HepG2 (cell line): ENCODE measurements around the gene PIK3CA. TPM values are rescaled to one million over a fixed set of nuclear protein-coding genes. Genes with fewer than 3 reads are reported as not detected.

Experiments used
- ELF1 ChIP-seq: sonication (generic); formaldehyde crosslinking; IDR thresholded peaks from 2 replicates; pipeline ENCODE4 v1.4.0; 2020; ENCODE audit warnings: missing genetic modification reagents
- HNRNPUL1 ChIP-seq: fragments of 200-400 bp; formaldehyde crosslinking; IDR thresholded peaks from 2 replicates; pipeline ENCODE4 v1.6.1; 2017; ENCODE audit warnings: low read depth, mild to moderate bottlenecking, low read length, moderate library complexity
- HOXA5 ChIP-seq: sonication (generic); formaldehyde crosslinking; IDR thresholded peaks from 2 replicates; pipeline ENCODE4 v1.4.0; 2020; ENCODE audit warnings: missing genetic modification reagents
- IKZF1 ChIP-seq: fragments of 450-650 bp; IDR thresholded peaks from 2 replicates; pipeline ENCODE4 v1.7.1; 2016
- JUNB ChIP-seq: sonication (generic); formaldehyde crosslinking; IDR thresholded peaks from 2 replicates; pipeline ENCODE4 v1.8.0; 2022; ENCODE audit warnings: missing genetic modification reagents, mild to moderate bottlenecking, borderline replicate concordance
- KDM2A ChIP-seq: sonication (generic); formaldehyde crosslinking; IDR thresholded peaks from 2 replicates; pipeline ENCODE4 v1.4.0; 2020; ENCODE audit warnings: low read depth, missing genetic modification reagents, borderline replicate concordance
- KDM6A ChIP-seq: IDR thresholded peaks from 2 replicates; pipeline ENCODE4 v1.6.1; 2016; ENCODE audit warnings: low read depth
- MXD4 ChIP-seq: IDR thresholded peaks from 2 replicates; pipeline ENCODE4 v1.6.1; 2016; ENCODE audit warnings: mild to moderate bottlenecking, missing biosample characterization, missing genetic modification reagents
- PAX8 ChIP-seq: sonication (generic); formaldehyde crosslinking; IDR thresholded peaks from 2 replicates; pipeline ENCODE4 v1.8.0; 2022; ENCODE audit warnings: mild to moderate bottlenecking, missing genetic modification reagents, borderline replicate concordance
- POLR2G ChIP-seq: fragments of 200-400 bp; formaldehyde crosslinking; IDR thresholded peaks from 2 replicates; pipeline ENCODE4 v1.6.1; 2018; ENCODE audit warnings: mild to moderate bottlenecking, low read depth, low read length, moderate library complexity
- RFXAP ChIP-seq: sonication (generic); formaldehyde crosslinking; IDR thresholded peaks from 2 replicates; pipeline ENCODE4 v1.4.0; 2020; ENCODE audit warnings: missing genetic modification reagents, borderline replicate concordance
- SOX5 ChIP-seq: IDR thresholded peaks from 2 replicates; pipeline ENCODE4 v1.6.1; 2016; ENCODE audit warnings: borderline replicate concordance
- TARDBP ChIP-seq: sonication (generic); formaldehyde crosslinking; IDR thresholded peaks from 2 replicates; pipeline ENCODE4 v1.8.0; 2022; ENCODE audit warnings: mild to moderate bottlenecking, missing genetic modification reagents
- TCF12 ChIP-seq, 2 experiments: fragments of 450-650 bp in 1 of 2; sonication (generic) in 1 of 2; formaldehyde crosslinking in 1 of 2; IDR thresholded peaks; 2 replicates each; pipeline versions ENCODE4 v1.6.1 to v1.8.0; 2017 to 2022; ENCODE audit warnings: antibody characterized with exemption in 1 of 2, mild to moderate bottlenecking in 1 of 2, missing genetic modification reagents in 1 of 2, moderate library complexity in 1 of 2
- YEATS4 ChIP-seq: sonication (generic); formaldehyde crosslinking; IDR thresholded peaks from 2 replicates; pipeline ENCODE4 v1.4.0; 2020; ENCODE audit warnings: missing genetic modification reagents, borderline replicate concordance
- YY1 ChIP-seq: IDR thresholded peaks from 2 replicates; pipeline ENCODE4 v1.6.1; 2011; ENCODE audit warnings: low read length, low read depth, moderate library complexity, mild to moderate bottlenecking; ENCODE audit not compliant: insufficient read depth, insufficient replicate concordance
- ZBTB3 ChIP-seq: sonication (generic); formaldehyde crosslinking; IDR thresholded peaks from 2 replicates; pipeline ENCODE4 v1.4.0; 2020; ENCODE audit warnings: low read depth, mild to moderate bottlenecking, moderate library complexity, missing genetic modification reagents, borderline replicate concordance
- ZNF574 ChIP-seq: sonication (generic); formaldehyde crosslinking; IDR thresholded peaks from 2 replicates; pipeline ENCODE4 v1.4.0; 2020; ENCODE audit warnings: missing genetic modification reagents
- ZNF614 ChIP-seq: IDR thresholded peaks from 2 replicates; pipeline ENCODE4 v1.6.1; 2018; ENCODE audit warnings: missing biosample characterization, missing genetic modification reagents, inconsistent platforms, borderline replicate concordance
- ZNF839 ChIP-seq: sonication (generic); formaldehyde crosslinking; IDR thresholded peaks from 2 replicates; pipeline ENCODE4 v1.4.0; 2020; ENCODE audit warnings: missing genetic modification reagents, mild to moderate bottlenecking, borderline replicate concordance
- polyA plus RNA-seq, 8 experiments: library from polyadenylated mRNA; depleted of rRNA in 3 of 8; stranded (reverse) in 7 of 8; unstranded in 1 of 8; fragments of >200 nt; fragmentation: Illumina TruSeq in 4 of 8; extraction: Trizol in 4 of 8; gene quantifications; 2 replicates each; pipeline versions ENCODE4 v1.2.1 to v1.2.3, GENCODE V29; 2011 to 2016; ENCODE audit warnings: low read depth in 4 of 8, missing spikeins in 1 of 8, mixed read lengths in 1 of 8; ENCODE audit not compliant: insufficient read depth in 1 of 8
- total RNA-seq, 5 experiments: library from RNA; depleted of rRNA; stranded (reverse); fragments of >200 nt; fragmentation: Illumina TruSeq; extraction: Trizol; gene quantifications; 2 replicates each; pipeline ENCODE4 v1.2.3, GENCODE V29; 2016; ENCODE audit warnings: low read depth in 1 of 5
- TF ChIP-seq, protein P1 (sequence below): sonication (generic); formaldehyde crosslinking; IDR thresholded peaks from 2 replicates; pipeline ENCODE4 v1.5.0; 2020; ENCODE audit warnings: mild to moderate bottlenecking, missing genetic modification reagents
- TF ChIP-seq, protein P2 (sequence below): IDR thresholded peaks from 2 replicates; pipeline ENCODE4 v1.6.1; 2016
- TF ChIP-seq, protein P3 (sequence below): sonication (generic); formaldehyde crosslinking; IDR thresholded peaks from 2 replicates; pipeline ENCODE4 v1.8.0; 2022; ENCODE audit warnings: low read depth, missing genetic modification reagents

Gene PIK3CA
- total and polyA plus RNA-seq, 2 of the 13 experiments (the other 11 are each of a cell fraction or from before 2014, with no cell fraction given) = 5.7 to 11.4 TPM

GRCh38 chr3:179147873-179148615 lies at the start of gene PIK3CA (continued):
- peak; percentile 50; the same call in 1 of the 2 replicates for TF ChIP-seq YEATS4
- TF ChIP-seq SOX5 (CRISPR knock-in tag) = peak; percentile 8; the same call in 1 of the 2 replicates
- 0 out of 2 replicates have a peak, but pooled peaks have one; percentile 27 for TF ChIP-seq RFXAP
- TF ChIP-seq POLR2G = peak; percentile 51
- TF ChIP-seq JUNB (CRISPR knock-in tag) = no peak
- TF ChIP-seq HOXA5 (CRISPR knock-in tag) = 0 out of 2 replicates have a peak, but pooled peaks have one; percentile 54
- TF ChIP-seq ZNF574 (CRISPR knock-in tag) = 0 out of 2 replicates have a peak, but pooled peaks have one; percentile 45
- TF ChIP-seq ZNF839 (CRISPR knock-in tag) = no peak
- TF ChIP-seq, protein P1, sequence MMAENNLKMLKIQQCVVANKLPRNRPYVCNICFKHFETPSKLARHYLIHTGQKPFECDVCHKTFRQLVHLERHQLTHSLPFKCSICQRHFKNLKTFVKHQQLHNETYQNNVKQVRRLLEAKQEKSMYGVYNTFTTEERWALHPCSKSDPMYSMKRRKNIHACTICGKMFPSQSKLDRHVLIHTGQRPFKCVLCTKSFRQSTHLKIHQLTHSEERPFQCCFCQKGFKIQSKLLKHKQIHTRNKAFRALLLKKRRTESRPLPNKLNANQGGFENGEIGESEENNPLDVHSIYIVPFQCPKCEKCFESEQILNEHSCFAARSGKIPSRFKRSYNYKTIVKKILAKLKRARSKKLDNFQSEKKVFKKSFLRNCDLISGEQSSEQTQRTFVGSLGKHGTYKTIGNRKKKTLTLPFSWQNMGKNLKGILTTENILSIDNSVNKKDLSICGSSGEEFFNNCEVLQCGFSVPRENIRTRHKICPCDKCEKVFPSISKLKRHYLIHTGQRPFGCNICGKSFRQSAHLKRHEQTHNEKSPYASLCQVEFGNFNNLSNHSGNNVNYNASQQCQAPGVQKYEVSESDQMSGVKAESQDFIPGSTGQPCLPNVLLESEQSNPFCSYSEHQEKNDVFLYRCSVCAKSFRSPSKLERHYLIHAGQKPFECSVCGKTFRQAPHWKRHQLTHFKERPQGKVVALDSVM (CRISPR knock-in tag) = no peak
- TF ChIP-seq ZBTB3 (CRISPR knock-in tag) = no peak
- no peak for TF ChIP-seq TCF12 (IDR thresholded peaks at IDR 0.05)
- TF ChIP-seq TCF12 (CRISPR knock-in tag; IDR thresholded peaks at IDR 0.05) = no peak
- peak; percentile 15 for TF ChIP-seq YY1
- 0 out of 2 replicates have a peak, but pooled peaks have one; percentile 35 for TF ChIP-seq KDM6A (CRISPR knock-in tag)
- TF ChIP-seq KDM2A (CRISPR knock-in tag) = peak; percentile 17; the same call in 1 of the 2 replicates
- TF ChIP-seq ZNF614 (CRISPR knock-in tag) = 0 out of 2 replicates have a peak, but pooled peaks have one; percentile 15
- TF ChIP-seq ELF1 (CRISPR knock-in tag) = peak; percentile 92
- peak; percentile 63 for TF ChIP-seq TARDBP (CRISPR knock-in tag)
- no peak for TF ChIP-seq IKZF1
- TF ChIP-seq HNRNPUL1 = no peak
- 0 out of 2 replicates have a peak, but pooled peaks have one; percentile 41 for TF ChIP-seq MXD4 (CRISPR knock-in tag)
- TF ChIP-seq, protein P2, sequence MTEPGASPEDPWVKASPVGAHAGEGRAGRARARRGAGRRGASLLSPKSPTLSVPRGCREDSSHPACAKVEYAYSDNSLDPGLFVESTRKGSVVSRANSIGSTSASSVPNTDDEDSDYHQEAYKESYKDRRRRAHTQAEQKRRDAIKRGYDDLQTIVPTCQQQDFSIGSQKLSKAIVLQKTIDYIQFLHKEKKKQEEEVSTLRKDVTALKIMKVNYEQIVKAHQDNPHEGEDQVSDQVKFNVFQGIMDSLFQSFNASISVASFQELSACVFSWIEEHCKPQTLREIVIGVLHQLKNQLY (CRISPR knock-in tag) = no peak; the same call in 1 of the 2 replicates
- TF ChIP-seq, protein P3, sequence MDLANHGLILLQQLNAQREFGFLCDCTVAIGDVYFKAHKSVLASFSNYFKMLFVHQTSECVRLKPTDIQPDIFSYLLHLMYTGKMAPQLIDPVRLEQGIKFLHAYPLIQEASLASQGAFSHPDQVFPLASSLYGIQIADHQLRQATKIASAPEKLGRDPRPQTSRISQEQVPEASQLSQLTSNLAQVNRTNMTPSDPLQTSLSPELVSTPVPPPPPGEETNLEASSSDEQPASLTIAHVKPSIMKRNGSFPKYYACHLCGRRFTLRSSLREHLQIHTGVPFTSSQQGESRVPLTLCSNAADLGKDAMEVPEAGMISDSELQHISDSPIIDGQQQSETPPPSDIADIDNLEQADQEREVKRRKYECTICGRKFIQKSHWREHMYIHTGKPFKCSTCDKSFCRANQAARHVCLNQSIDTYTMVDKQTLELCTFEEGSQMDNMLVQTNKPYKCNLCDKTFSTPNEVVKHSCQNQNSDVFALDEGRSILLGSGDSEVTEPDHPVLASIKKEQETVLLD (CRISPR knock-in tag) = no peak
- no peak for TF ChIP-seq PAX8 (CRISPR knock-in tag)
